Pancreas (tissue), 10 donors: Measurements from ENCODE around the gene ACTL10. TPM values are rescaled to one million over a fixed set of nuclear protein-coding genes. Genes with fewer than 3 reads are reported as not detected.

Experiments used
- ATAC-seq, 4 donors: fragments of 200-7000 bp; cut with Tn5 transposase; one replicate each; pipeline versions ENCODE4 v1.8.0 to v1.9.1; 2020; ENCODE audit warnings: mild to moderate bottlenecking in 4 of 4, moderate library complexity in 4 of 4
- DNase-seq, 6 donors: peaks; one replicate each; pipeline ENCODE4 v3.0.0-alpha.2; 2020
- FAIRE-seq: peaks from 2 replicates; lab custom pipeline; 2012; peaks lifted over from hg19 to GRCh38; lab: Jason Lieb, UNC
- H3K27ac ChIP-seq, 4 donors: fragments of 200-600 bp; sonication (generic); 1 replicate in 3 of 4; 2 replicates in 1 of 4; pipeline versions ENCODE4 v1.5.0 to v1.8.0; 2020
- H3K27me3 ChIP-seq, 4 donors: fragments of 200-600 bp; one replicate each; pipeline ENCODE4 v1.8.0; 2021
- H3K36me3 ChIP-seq, 3 donors: fragments of 200-600 bp; sonication (generic) in 1 of 3; one replicate each; pipeline versions ENCODE4 v1.5.0 to v1.8.0; 2020 to 2021
- H3K4me1 ChIP-seq, 3 donors: fragments of 200-600 bp; one replicate each; pipeline ENCODE4 v1.8.0; 2021
- H3K4me3 ChIP-seq, 4 donors: fragments of 200-600 bp; sonication (generic) in 2 of 4; one replicate each; pipeline versions ENCODE4 v1.5.0 to v1.8.0; 2020 to 2021
- H3K9me3 ChIP-seq, 4 donors: fragments of 200-600 bp; one replicate each; pipeline ENCODE4 v1.8.0; 2021
- WGBS, 2 donors: extraction: QIAGEN DNeasy Blood & Tissue Kit; methylation state at CpG; one replicate each; pipeline ENCODE4 v1.1.7; 2013; 5-methylcytosine and 5-hydroxymethylcytosine counted together
- intact Hi-C, 3 donors: fragments of 100-400 bp; cut with DNase I; formaldehyde crosslinking; loops; one replicate each; pipeline versions ENCODE4 v1.11.1 to v1.14.2; 2022
- polyA plus RNA-seq, 2 donors: library from polyadenylated mRNA; stranded (reverse); fragments of 200-250 nt; gene quantifications; one replicate each; pipeline ENCODE4 v1.2.3, GENCODE V29; 2013
- total RNA-seq, 6 donors: library from RNA; stranded (reverse); fragmentation: NEBNext Ultra II Directional in 4 of 6; extraction: Animal tissue kit (Norgen Biotek cat#: 25700) in 4 of 6; gene quantifications; one replicate each; pipeline versions ENCODE4 v1.2.1 to v1.2.4, GENCODE V29; 2021 to 2023
- TF ChIP-seq, protein P1 (sequence below), 4 donors: fragments of 200-600 bp; sonication (generic) in 3 of 4; IDR thresholded peaks; one replicate each; pipeline versions ENCODE4 v1.5.0 to v1.8.0; 2021; ENCODE audit warnings: antibody characterized with exemption in 4 of 4
- donor health status: healthy with polysubstance abuse.
- donor health status: DM: no; HTN: no; CAD: no; lungs with moderate emphysema.
- donor health status: DM: no; HTN: no; CAD: no.
- donor health status: control.
- donor health status: control.
- donor health status: Bipolar disorder and iron deficiency.
- donor health status: DM: yes; HTN: yes; CAD: no.
- donor health status: DM: no; HTN: no; CAD: no.
- donor health status: DM: no; HTN: no; CAD: no.
- donor health status: DM: yes; HTN: yes; CAD: no.

ACTL10 gene
- total and polyA plus RNA-seq, 8 donors, result 1.6 to 3.5 (median 2.6) TPM

DNA sequence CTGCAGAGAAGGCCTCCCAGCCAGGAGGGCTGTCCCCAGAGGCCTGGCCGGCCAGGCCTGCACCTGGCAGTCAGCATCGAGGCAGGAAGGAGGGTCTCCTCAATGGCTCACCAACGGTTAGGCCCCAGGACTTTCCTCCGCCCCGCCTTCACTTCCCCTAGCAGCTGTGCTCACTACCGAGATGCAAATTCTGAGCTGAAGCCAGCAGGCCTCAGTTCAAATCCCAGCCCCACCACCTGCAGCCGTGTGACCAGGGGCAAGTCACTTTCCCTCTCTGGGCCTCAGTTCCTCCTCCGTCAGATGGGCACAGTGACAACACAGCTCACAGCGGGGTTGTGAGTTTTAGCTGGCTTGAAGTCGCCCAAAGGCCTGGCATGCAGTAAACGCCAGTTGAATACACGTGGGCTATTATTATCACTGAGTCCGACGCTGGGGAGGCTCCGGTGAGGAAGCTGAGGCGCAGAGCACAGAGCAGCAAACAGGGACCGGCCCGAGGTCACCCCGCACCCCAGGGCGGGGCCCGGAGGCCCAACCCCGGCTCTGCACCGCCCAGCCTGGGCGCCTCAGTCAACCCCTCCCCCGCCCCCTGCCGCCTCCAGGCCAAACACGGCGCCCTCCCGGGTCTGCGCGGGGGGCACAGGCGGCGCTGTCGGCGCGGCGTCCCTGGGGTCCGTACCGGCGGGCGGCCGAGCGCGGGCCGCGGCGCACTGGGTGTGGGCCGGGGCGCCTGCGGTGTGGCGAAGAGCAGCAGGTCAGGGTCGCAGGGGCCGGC is 18.8 kb downstream of the ACTL10 start:
- Histone ChIP-seq H3K27me3 (no peaks in the 10 kb centered on the region), H3K9me3 (no peaks in the 10 kb centered on the region), H3K4me3 (peak overlapping the region; percentile 18 to 46 (median 32)), H3K4me1 (no peaks in the 10 kb centered on the region), H3K36me3 (no peaks in the 10 kb centered on the region), H3K27ac (no peak overlapping the region)
- FAIRE-seq, result no peak
- TF ChIP-seq, protein P1, sequence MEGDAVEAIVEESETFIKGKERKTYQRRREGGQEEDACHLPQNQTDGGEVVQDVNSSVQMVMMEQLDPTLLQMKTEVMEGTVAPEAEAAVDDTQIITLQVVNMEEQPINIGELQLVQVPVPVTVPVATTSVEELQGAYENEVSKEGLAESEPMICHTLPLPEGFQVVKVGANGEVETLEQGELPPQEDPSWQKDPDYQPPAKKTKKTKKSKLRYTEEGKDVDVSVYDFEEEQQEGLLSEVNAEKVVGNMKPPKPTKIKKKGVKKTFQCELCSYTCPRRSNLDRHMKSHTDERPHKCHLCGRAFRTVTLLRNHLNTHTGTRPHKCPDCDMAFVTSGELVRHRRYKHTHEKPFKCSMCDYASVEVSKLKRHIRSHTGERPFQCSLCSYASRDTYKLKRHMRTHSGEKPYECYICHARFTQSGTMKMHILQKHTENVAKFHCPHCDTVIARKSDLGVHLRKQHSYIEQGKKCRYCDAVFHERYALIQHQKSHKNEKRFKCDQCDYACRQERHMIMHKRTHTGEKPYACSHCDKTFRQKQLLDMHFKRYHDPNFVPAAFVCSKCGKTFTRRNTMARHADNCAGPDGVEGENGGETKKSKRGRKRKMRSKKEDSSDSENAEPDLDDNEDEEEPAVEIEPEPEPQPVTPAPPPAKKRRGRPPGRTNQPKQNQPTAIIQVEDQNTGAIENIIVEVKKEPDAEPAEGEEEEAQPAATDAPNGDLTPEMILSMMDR (IDR thresholded peaks at IDR 0.05), result no peak
- no peak for ATAC-seq
- WGBS, 2 donors, result 3 to 6% methylated on average over 32 to 53 of the region's 53 CpGs
- DNase-seq, result peak in 1 of 6 donors; percentile 74
- intact Hi-C loops, result no loop called here

DNA sequence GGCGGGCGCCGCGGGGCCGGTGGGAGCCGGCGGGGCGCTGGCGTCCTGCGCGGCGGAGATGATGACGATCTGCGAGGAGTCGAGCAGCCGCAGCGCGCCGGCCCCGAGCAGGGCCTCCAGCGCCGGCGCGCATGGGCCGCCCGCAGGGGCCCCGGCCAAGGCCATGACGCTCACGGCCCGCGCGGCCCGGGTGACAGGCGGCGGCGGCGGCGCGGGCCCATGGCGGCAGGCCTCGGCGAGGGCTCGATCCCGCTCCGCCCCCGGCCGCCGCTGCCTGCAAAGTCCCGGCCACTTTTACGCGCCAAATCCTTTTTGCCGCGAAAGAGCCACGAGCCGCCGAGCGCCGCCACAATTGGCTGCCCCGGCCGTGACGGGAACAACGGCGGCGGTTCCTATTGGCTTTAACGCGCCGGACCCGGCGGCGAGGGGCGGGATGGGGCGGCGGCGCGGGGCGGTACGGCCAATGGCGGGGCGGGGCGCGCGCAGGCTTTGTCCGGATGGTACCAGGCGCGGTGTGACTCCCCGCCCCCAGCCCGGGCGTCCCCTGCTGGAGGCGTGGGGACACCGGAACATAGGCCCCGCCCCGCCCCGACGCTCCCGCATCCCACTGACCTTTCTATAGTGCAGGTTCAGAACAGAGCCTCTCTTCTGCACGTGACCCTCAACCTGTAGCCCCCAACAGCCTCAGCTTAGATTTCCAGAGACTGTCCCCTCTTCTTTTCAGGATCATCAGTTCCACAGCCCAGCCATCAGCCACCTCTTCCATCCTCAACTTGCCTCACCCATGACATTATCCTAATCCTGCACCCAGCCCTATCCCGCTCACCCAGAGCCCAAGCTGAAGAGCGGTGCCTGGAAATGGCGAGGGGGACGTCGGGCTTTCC is 19.6 kb downstream of the ACTL10 start, which contains the start of gene E2F1:
TSS of gene E2F1 (minus strand) at position 286 of the 884 bp plus-strand sequence. CDS start at position 165, 121 bp downstream.
- H3K27ac ChIP-seq, result no peak within 1 kb of the TSS

DNA sequence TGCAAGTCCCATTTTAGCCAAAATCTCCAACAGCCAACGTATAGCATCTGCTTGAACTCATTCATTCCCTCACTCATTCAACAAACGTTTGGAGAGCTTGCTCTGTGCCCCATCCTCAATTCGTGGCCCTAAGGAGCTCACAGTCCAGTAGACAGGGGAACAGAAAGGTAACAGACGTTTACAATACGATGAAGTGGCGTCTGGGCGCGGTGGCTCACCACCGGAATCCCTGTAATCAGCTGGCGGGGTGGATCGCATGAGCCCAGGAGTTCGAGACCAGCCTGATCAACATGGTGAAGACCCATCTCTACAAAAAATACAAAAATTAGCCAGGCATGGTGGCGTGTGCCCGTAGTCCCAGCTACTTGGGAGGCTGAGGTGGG is 20.2 kb downstream of the ACTL10 start:
- peak overlapping the region in 1 of 4 donors; percentile 43 for H3K4me3 ChIP-seq
- intact Hi-C loops, result no loop called here
- H3K36me3 ChIP-seq, result no peaks in the 10 kb centered on the region
- DNase-seq (no peak), FAIRE-seq (no peak), ATAC-seq (no peak)
- WGBS, 2 donors, result 74% methylated on average over 14 of the region's 14 CpGs
- TF ChIP-seq, protein P1 (IDR thresholded peaks at IDR 0.05), result no peak
- H3K27ac ChIP-seq, result no peak overlapping the region
- H3K27me3 ChIP-seq, result no peaks in the 10 kb centered on the region
- H3K9me3 ChIP-seq, result no peaks in the 10 kb centered on the region
- H3K4me1 ChIP-seq, result no peaks in the 10 kb centered on the region

More for the DNA sequence above, 19.6 kb downstream of the ACTL10 start, which contains the start of gene E2F1:
- ATAC-seq (peak; percentile 99 to 100 (median 100)), DNase-seq (peak; percentile 93 to 99 (median 96)), FAIRE-seq (no peak)
- Histone ChIP-seq H3K36me3 (no peaks in the 10 kb centered on the region), H3K27me3 (no peaks in the 10 kb centered on the region), H3K9me3 (no peaks in the 10 kb centered on the region), H3K4me3 (peak within 1 kb of the TSS; percentile 18 to 46 (median 32)), H3K4me1 (no peaks in the 10 kb centered on the region)
- intact Hi-C loops, result no loop called here
- 2 to 4% methylated on average over 59 to 101 of the region's 101 CpGs for WGBS, 2 donors
- TF ChIP-seq, protein P1 (IDR thresholded peaks at IDR 0.05), result peak in 1 of 4 donors; percentile 24

DNA sequence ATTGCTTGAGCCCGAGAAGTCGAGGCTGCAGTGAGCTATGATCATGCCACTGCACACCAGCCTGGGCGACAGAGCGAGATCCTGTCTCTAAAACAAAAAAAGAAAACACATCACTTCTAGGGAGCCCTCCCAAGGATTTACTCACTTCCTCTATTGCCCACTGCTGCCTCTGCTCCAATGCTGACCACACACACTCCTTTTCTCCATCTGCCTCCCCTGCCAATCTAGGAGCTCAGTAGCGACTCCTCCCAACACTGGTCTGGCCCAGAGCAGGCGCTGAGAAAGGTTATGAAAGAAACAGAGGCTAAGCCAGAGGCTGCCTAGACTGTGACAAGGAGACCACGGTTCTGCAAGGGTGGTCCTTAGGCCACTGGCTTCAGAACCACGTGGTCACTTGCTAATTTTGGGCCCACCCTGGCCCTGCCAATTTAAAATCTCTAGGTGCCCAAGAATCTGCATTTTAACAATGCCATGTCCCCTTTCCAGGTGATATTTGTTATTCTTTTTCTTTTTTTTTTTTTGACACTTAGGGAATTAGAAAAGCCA is 20.7 kb downstream of the ACTL10 start:
- no peaks in the 10 kb centered on the region for H3K36me3 ChIP-seq
- no peak overlapping the region for H3K27ac ChIP-seq
- H3K27me3 ChIP-seq, result no peaks in the 10 kb centered on the region
- H3K4me1 ChIP-seq, result no peaks in the 10 kb centered on the region
- DNase-seq (no peak), FAIRE-seq (no peak), ATAC-seq (no peak)
- TF ChIP-seq, protein P1 (IDR thresholded peaks at IDR 0.05), result no peak
- no peak overlapping the region for H3K4me3 ChIP-seq
- WGBS, 2 donors, result 76 to 87% methylated on average over 8 of the region's 8 CpGs
- H3K9me3 ChIP-seq, result no peaks in the 10 kb centered on the region
- intact Hi-C loops, result no loop called here
